Measurements from ENCODE around the gene PLCH2.
A peak's percentile ranks its signal among the peaks of the same experiment; 100 is the strongest.
"Not testable (repeated sequence)": the region's sequence is repeated elsewhere in the genome, so short reads cannot be mapped to it uniquely, and the experiment has no call there.

Gene PLCH2

DNA sequence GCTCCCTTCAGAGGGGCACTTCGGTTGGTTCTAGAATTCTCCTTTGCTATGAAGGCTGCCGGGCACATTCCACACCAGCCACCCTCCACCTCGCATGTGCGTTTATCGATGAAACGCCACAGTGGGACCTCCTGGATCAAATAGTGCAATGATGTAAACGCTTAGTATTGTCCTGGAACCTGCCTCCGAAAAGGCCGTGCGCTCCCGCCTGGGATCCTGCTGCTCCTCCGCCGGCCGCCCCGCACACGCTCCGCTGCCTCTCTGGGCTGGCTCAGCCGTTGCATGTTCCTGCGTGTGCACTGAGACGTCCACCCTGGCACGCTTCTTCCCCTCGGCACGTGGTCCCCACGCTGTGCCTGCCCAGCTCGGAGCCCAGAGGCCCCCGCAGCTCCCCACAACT lies 76.1 kb downstream of the PLCH2 start:
- no peak for DNase-seq (ENCODE audit: low spot score)
- TF ChIP-seq, protein P1, sequence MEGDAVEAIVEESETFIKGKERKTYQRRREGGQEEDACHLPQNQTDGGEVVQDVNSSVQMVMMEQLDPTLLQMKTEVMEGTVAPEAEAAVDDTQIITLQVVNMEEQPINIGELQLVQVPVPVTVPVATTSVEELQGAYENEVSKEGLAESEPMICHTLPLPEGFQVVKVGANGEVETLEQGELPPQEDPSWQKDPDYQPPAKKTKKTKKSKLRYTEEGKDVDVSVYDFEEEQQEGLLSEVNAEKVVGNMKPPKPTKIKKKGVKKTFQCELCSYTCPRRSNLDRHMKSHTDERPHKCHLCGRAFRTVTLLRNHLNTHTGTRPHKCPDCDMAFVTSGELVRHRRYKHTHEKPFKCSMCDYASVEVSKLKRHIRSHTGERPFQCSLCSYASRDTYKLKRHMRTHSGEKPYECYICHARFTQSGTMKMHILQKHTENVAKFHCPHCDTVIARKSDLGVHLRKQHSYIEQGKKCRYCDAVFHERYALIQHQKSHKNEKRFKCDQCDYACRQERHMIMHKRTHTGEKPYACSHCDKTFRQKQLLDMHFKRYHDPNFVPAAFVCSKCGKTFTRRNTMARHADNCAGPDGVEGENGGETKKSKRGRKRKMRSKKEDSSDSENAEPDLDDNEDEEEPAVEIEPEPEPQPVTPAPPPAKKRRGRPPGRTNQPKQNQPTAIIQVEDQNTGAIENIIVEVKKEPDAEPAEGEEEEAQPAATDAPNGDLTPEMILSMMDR (IDR thresholded peaks at IDR 0.05; ENCODE audit: extremely low read depth, insufficient read depth, missing control alignments): no peak
- in situ Hi-C loops (cut with MboI; ENCODE audit: low pct_unique_long_range_greater_than_20kb, low sequenced_read_pairs, unreplicated experiment): no loop called here

DNA sequence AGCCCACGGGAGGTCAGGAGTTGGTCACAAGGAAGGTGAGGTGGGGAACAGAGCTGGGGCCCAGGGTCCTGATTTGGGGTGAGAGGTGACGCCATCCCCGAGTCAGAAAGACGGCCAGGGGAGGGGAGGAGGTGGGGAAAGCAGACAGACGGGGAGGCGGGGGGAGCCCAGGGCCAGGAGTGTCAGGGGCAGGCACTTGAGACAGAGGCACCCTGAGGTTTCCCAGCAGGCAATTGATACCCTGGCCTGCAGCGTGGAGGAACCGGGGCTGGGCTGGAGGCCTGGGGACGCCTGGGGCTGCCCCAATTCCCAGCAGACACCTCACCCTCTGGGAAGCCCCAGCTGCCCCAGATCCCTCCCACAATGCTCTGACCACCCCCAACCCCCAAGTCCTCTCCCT lies 77.0 kb downstream of the PLCH2 start:
- DNase-seq (ENCODE audit: low spot score); in situ Hi-C loops (cut with MboI; ENCODE audit: low pct_unique_long_range_greater_than_20kb, low sequenced_read_pairs, unreplicated experiment): not testable (repeated sequence)

DNA sequence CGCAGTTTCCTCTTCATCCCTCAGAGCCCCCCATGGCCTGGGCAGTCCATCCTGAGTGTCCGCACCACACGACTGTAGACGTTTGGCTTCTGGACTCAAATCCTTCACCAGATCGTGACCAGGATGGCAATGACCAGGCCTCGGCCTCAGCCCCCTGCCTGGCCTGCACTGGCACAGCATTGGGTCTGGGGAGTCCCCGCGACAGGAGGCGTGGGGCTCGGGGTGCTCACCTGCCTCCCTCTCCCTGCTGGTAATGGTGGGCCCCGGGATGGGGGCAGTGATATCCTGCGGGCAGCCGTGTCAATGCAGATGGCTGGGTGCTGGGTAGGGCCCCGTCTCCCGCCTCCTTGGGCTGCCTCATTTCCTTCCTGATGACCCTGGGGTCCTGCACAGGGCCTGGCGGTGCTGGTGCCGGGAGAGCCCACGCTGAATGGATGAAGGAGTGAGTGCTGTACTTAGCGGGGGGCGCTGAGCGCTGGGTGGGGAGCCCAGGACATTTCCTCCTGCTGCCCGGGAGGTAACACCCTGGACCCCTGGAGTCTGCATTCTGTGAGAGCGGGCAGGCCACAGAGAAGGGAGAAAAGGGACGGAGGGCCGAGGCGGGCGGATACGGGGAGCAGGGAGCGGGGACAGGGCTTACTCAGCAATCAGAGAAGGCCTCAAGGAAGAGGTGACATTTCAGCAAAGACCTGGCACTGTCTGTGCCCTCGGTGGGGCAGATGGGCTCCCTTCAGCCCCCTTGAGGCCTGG lies 78.0 kb downstream of the PLCH2 start:
- TF ChIP-seq, protein P1 (IDR thresholded peaks at IDR 0.05; ENCODE audit: extremely low read depth, insufficient read depth, missing control alignments): no peak
- in situ Hi-C loops (cut with MboI; ENCODE audit: low pct_unique_long_range_greater_than_20kb, low sequenced_read_pairs, unreplicated experiment): no loop called here
- no peak for DNase-seq (ENCODE audit: low spot score)

DNA sequence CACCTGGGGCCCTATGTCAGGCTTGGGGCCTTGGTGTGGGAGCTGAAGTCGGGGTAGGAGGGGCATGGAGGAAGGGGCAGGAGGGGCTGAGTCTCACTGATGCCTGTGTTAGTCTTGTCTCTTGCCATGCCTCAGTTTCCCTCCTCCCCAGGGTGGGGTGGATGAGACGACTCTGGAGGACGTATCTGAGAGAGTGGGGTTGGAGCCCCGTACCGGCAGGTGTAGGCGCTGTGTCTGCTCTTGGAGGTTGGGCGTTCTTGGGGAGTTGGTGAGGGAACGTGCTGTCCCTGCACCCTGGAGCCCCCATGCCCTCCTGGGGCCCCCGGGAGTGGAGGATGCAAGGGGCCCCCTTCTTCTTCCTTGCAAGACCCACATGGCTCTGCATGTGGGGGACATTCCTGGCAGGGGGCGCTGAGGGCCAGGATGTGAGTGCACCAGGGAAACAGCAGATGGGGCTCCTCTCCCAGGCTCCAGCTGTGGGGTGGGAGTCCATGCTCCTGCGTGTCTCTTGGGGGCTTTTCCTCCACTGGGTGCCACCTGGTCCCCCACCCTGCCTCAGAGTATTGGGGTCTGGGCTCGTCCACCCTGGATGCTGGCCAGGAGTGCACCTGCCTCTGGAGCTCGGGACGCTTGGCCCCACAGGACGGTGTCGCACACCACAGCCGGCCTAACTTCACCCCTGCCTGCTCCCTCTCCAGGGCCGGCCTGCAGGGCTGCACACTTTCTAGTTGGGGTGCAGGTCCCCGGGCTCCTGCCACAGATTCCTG lies 78.7 kb downstream of the PLCH2 start:
- TF ChIP-seq, protein P1 (IDR thresholded peaks at IDR 0.05; ENCODE audit: extremely low read depth, insufficient read depth, missing control alignments): peak; percentile 89
- peak; percentile 77 for DNase-seq (ENCODE audit: low spot score)
- in situ Hi-C loops (cut with MboI; ENCODE audit: low pct_unique_long_range_greater_than_20kb, low sequenced_read_pairs, unreplicated experiment): no loop called here

All from GM13977 (cell line).